Renal cortex interstitium (tissue), 11 donors: ENCODE measurements around the gene SERTAD4. TPM values are rescaled to one million over a fixed set of nuclear protein-coding genes. Genes with fewer than 3 reads are reported as not detected.
A peak's percentile ranks its signal among the peaks of the same experiment; 100 is the strongest.
"Not testable (repeated sequence)": the region's sequence is repeated elsewhere in the genome, so short reads cannot be mapped to it uniquely, and the experiment has no call there.

Experiments
- DNase-seq, 11 donors: peaks; one replicate each; pipeline ENCODE4 v3.0.0-alpha.2; 2013; ENCODE audit warnings: low read depth in 9 of 11, low spot score in 4 of 11; ENCODE audit errors: extremely low read depth in 1 of 11
- polyA plus RNA-seq, 3 donors: library from polyadenylated mRNA; unstranded; fragments of 120-200 nt; gene quantifications; one replicate each; pipeline ENCODE4 v1.2.1, GENCODE V29; 2013; ENCODE audit not compliant: insufficient read length in 3 of 3

The SERTAD4 gene
- polyA plus RNA-seq, 3 donors = 2.8 to 3.9 (median 3.5) TPM

DNA sequence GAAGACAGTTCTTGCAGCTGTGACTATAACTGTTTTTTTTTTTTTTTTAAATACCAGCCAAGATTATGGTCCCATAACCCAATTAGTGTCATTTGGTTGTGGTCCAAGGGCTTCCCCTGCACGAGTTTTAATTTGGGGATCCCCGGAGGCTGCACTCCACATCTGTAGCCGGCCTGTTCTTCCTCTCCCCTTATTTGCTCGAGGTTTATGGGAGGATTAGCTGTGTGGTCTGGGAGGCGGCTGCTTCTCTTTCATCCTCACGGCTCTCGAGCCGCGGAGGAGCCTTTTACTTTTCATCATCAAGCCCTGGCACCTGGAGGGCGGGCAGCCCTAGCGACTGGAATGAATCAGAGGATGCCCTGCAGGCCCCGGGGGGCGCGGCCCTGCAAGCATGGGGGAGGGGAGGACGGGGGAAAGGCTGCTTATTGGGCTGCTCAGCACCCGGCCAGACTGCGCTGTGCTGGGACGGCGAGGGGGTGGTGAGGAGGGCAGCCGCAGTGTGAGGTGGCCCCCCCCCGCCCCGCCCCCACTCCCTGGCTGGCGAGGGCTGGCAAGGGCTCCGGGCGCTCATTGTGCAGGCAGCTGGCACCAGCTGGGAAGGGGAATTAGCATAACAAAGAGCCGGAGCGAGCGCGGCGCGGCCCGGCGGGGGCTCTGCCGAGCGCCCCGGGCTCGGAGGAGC, 18.5 kb downstream of the SERTAD4 start:
- DNase-seq = peak in 1 of 11 donors; percentile 63

DNA sequence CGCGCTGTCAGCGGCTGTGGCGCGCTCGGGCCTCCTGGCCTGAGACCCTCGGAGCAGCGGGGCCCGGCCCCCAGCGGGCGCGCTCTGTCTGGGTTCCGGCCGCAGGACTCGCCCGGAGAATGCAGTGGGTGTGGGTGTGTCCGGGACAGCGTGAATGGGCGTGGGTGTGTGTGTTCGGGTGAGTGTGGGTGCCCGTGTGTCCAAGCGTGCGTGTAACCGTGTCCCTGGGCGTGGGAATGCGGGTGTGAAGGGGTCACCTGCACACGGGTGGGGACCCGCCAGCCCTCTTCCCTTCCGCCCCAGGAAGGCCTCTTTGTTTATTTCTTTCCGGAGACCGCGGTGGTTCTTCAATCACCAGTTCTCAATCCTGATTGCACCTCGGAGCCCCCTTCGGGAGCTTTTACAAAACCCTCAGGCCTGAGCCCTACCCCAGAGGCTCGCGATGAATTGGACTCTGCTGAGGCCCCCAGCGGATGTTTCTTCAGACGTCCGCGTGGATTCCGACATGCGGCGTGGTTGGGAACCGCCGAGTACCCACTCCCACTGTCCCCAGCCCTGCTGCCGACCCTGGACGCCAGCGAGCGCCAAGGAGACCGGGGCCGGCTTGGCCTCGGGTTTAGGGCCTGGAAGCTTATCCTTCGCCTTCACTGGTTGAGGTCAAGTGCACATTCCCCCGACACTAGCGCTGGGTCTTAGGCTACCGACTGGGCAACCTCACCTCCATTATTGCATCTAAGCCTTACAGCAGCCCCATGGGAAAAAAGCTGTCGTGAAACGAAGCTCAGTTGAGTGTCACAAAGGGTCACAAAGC, 19.3 kb downstream of the SERTAD4 start:
- DNase-seq = no peak

DNA sequence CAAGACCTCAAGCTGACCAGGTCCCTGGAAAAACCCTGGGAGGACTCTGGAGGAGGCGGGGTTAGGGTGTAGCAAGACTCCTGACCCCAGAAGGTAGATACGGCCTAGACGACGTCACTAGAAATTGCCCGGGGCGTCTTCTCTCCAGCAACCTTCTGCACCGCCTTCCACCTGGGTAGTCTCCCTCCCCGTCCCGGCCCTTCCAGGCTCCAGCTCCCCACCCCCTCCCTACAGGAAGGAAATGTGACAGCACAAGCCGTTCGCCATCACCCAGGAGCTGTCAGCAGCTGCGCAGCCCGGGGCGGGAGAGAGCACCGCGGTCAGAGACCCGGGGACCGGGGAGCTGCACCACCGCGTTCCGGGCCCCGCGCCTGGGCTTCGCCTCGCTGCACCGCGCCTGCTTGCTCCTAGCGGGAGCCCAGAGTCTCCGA, 20.0 kb downstream of the SERTAD4 start:
- DNase-seq = no peak

DNA sequence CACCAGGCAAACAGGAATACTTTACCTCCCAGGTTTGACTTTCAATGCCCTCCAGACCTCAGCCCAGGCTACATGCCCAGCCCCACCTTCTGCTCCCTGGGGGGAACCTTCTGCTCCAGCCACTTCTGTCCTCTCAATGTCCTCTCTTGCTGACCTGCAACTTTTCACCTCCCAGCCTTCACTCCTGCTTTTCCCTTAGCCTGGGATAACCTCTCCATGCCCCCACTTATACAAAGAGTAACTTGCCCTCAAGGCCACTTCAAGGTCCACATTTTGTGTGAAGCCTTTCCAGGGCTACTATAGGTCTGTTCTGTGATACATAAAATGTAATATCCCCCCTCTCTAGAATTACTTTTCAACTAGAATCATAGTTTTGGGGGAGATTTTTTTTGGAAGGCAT, 21.7 kb downstream of the SERTAD4 start:
- DNase-seq = no peak

DNA sequence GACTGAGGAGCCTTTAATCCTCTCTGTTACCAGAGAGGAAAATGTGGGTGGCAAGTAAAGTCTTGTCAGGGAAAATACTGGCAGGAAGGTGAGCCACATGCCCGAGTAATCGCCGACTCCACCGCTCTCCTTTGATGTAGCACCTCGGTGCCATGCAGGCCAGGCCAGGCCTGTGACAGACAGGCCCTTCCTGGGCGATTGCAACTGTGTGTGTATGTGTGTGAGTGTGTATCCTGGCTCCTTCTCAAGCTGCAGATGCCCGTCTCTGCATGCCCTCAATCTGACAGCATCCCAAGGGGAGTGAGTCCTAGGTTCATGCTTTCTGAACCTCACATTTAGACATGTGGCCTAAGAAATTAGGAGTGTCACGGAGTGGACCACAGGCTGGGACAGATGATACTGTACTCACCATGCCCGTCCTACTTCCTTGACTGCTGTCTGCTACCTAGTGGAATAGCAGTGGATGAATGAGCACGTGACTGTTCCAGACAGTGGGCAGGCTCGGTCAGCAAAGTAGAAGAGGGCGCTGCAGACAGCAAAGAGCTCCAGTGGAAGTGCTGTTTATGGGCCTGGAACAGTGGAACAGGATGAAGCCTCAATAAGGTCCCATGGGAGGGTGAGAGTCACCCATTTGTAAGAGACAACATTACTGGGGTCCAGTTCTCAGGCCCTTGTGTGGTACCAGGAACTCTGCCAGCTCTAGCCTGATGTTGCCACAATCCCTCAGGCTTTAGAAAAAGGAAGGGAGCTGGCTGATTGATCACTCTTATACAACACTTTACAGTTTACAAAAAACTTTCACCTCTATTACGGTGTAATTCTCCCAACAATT, 25.3 kb downstream of the SERTAD4 start:
- no peak for DNase-seq

DNA sequence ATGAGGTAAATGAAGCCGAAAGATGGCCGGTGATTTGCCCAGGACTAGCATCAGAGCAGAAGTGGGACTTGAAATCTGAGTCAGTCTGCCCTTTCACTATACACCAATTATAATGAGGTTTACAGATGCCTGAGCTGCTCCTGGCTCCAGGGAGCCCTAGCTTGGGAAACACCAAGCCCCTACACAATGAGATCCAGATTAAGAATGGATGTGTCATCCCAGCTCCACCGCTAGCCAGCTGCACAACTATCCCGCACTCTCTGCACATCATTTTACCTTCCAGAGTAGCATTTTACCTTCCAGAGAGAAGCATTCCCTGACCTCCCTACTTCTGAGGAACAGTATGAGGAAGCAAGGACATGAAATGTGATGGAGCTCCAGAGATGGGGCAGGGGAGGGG, 27.0 kb downstream of the SERTAD4 start:
- no peak for DNase-seq

DNA sequence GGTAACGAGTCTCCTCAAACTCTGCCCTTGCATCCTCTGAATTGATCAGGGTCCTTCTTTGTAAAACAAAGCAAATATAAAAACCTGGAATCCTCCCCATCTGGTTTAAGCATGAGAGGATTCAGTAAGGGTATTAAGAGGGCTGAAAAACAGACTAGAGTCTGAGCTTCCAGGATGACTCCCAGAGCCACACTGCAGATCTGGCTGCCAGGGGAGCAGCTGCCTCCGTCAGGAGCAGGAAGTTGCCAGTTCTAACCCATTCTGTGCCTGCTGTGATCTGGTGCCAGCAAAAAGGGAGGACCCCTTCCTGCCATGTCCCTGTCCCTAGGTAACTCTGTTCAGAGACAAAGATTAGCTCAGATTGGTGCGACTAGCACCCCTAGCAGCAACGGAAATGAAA, 27.5 kb downstream of the SERTAD4 start:
- no peak for DNase-seq

DNA sequence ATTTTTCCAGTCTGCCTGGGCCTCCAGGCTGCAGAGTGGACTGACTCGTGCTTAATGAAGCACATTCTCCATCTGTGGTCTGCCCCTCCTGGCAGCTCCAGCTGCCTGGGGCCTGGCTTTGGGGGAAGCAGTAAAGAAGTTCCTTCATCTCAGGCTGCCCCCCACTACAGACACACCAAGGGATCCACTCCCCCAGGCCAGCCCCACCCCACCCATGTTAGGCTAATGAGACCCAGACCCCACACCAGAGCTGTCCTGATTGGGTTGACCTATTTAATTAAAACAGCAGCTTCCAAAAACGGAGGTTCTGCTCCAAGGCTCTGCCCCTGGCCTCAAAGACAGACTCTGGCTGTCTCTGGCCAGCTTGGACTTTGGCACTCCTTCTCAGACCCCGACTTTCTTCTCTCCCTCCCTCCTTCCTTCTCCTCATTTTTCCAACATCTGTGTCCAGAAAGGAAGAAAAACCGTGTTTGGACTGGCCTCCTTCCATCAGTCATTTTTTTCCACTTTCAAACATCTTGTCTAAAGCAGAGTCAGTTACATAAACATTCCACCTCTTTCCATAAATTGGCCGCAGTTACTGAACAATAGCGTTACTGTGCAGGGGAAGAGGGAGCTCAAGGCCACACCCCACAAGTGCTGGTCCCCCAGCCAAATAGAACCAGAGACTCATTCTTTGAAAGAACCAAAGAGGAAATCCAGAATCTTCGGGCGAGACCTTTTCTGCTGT, 29.7 kb downstream of the SERTAD4 start:
- peak in 6 of 11 donors; percentile 55 to 81 (median 70) for DNase-seq

DNA sequence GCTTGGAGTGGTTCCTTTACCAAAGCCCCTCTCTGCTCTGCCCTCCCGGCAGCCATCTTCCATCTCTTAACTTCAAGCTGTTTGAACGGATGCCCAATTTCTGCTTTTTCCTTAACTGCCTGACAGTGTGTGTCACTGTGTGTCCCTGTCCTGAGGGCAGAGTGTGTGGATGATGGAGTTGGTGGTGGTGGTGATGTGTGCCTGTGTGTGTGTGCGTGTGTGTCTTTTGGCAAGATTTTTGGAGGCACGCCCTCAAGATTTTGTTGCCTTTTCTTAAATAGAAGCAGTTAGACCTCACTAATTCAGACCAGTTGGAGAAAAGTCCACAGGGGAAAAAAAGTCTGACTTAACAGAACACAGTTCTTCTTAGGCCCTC, 30.3 kb downstream of the SERTAD4 start:
- no peak for DNase-seq

DNA sequence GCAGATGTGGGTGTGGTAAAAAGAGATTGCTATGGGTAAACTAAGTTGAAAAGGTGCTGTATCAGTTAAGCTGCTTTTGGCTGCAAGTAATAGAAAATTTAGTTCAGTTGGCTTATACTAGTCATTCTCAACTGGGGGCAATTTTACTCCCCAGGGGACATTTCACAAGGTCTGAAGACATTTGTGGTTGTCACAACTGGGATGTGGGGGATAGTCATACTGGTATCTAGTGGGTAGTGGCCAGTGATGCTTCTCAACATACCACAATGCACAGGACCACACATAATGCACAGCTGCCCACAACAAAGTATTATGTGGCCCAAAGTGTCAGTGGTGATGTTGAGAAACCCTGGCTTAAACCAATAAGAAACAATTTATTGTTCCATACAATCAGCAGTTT, 31.4 kb downstream of the SERTAD4 start:
- no peak for DNase-seq

DNA sequence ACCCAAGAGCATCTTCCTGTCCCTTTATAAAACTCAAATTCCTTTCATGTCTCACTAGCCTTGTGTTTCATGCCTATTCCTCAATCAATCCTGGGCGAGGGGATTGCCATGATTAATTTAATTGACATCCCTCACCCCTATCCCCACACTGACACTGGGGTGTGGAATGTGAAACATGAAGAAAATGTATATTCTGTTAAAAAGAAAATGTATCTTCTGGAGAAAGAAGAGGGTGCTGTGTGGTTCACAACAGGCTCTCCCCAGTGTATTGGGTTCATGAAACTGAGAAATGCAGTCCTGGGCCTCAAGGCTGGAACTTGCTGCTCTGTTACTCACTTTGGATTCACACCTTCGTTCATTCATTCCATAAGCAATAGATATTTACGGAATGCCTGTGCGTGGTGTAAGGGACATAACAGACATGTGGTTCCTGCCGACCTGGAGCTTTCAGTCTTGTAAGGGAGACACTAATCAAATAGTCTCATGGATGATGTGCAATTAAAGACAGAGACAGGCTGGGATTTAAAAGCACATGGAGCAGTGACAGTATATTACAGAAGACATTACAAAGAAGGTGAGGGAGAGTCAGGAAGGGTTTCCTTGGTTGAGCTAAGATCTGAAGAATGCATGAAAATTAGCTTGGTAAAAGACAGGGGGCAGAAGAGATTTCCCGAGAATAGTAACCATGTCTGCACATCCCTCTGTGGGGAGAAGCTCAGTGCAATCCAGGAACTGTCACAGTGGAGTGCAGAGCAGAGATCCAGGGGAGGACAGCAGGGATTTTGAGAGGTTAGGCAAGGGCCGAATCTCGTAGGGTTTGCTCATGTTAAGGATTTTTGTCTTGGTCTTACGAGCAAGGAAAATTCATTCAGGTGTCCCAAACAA, 32.1 kb downstream of the SERTAD4 start:
- DNase-seq = no peak

DNA sequence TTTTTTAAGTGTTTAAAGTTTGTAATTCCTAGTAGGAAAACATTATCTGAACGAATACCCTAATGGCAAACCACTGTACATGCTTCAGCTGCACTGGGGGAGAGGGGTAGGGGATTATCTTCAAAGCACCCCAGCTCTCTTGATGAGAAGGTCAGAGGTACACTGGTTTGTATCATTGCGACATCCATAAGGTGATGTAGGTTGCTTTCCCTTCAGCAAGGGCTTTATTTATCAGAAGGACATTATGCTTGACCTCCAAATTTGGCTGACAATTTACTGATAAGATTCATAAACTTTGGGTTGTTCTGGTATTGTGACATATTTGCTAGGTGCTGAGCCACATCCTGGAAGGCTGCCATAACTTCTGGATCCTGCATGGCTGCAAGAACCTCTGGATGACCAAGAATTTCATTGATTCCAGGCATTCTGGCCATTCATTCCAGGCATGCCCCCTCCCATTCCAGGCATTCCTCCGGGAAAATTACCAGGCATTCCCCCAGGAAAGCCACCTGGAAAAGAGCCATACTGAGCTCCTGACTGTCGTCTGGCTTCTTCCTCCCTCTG, 32.9 kb downstream of the SERTAD4 start:
- not testable (repeated sequence) for DNase-seq

DNA sequence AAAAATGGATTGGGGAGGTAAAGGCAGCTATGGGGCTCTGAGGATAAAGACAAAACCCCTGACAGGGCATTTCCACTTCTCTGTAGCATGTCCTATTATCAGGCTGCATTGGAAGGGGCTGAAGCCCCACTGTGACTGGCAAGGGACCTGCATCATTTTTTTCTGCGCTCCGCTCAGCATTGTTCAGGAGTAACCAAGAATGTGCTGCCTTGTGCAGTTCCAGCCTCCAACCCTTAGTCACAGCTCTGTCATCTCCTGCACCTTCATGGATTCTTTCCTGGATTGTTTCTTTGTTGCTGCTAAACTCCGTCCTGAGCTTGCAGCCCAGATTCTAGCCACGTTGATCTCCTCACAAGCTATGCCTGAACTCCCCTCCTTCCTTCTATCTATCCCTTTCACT, 37.4 kb downstream of the SERTAD4 start:
- DNase-seq = no peak

DNA sequence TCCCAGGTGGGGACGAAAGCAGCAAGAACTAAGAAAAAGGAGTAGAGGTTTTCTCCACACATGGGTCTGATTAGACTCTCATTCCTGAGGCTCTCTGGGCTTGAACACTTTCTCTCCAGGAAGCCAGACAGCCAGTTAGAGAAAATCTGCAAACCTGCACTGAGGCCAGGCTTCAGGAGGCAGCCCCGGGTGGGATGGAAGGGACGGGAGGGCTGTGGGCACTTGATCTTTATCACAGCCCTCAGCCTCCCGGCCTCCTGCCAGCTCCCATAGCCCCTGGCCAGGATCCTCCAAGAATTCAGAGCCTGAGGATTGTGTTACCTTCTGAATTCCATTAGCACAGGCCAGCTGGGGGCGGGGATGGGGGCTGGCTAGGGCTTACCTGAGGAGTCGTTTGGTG, 40.1 kb downstream of the SERTAD4 start:
- DNase-seq = no peak

DNA sequence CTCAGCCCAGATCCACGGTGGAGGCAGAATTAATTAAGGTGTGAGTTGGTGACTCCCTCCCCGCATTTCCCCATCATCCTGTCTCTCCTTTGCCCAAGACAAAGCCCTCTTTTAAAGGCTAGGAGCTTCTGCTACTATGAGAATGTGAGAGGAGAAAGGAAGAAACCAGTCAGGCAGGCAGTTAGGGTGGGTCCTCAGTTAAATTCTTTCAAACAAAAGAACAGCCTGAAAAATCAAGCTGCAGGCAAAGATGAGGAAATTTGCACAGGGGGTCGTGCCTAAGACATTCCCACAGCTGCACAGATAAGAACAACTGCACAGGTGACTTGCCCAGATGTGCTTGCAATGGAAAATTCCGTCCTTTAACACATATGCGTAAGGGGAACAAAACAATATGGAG, 47.6 kb downstream of the SERTAD4 start:
- no peak for DNase-seq

DNA sequence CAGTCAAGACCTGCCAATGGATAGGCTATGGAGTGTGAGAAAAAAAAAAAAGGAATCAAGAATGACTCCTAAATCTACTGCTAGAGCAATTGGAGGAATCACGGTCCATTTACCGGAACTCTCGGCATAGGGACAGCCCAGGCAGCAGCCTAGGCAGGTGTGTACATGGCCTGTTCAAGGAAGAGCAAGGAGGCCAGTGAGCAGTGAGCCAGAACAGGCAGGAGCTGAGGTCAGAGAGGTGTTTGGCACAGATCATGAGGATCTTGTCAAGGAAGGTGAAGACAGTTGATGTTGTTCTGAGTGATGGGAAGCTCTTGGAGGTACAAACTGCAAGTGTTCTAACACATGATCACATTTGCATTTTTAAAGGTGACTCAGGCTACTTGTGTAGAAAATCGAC, 55.5 kb downstream of the SERTAD4 start:
- no peak for DNase-seq

DNA sequence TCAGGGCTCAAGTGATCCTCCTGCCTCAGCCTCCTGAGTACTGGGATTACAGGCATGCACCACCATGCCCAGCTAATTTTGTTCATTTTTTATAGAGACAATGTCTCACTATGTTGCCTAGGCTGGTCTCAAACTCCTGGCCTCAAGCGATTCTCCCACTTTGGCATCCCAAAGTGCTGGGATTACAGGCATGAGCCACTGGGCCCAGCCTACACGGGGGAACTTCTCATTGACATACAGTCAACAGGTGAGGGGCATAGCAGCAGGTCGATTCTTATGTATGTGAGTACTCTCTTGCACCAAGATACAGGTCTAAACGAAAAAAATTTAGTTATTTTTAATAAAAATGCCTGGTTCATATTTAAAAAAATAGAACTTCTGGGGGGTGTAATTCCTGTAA, 56.7 kb downstream of the SERTAD4 start:
- no peak for DNase-seq
